H1 (cell line): ENCODE data around the gene MAP4. TPM values are rescaled to one million over a fixed set of nuclear protein-coding genes. Genes with fewer than 3 reads are reported as not detected.

ENCODE experiments used
- CTCF ChIA-PET: fragments of 300-600 bp; sonication (Branson Sonifier 250); formaldehyde crosslinking; loops from one replicate; lab custom pipeline; 2021; ENCODE audit not compliant: partially characterized antibody; lab: Charles Lee
- POLR2A ChIA-PET: fragments of 300-600 bp; sonication (Branson Sonifier 250); formaldehyde crosslinking; loops from one replicate; lab custom pipeline; 2021; ENCODE audit warnings: inconsistent platforms; ENCODE audit not compliant: partially characterized antibody; lab: Charles Lee
- DNase-seq, 2 experiments: peaks; one replicate each; pipeline versions ENCODE4 v3.0.0 to v3.0.0-alpha.2; 2010 to 2022; ENCODE audit warnings: low spot score in 2 of 2, low read depth in 1 of 2, mixed read lengths in 1 of 2
- FAIRE-seq: peaks from 2 replicates; lab custom pipeline; 2011; peaks lifted over from hg19 to GRCh38; lab: Jason Lieb, UNC
- H2AFZ ChIP-seq: 2 replicates; pipeline ENCODE4 v1.8.1; 2012; ENCODE audit warnings: low read length, inconsistent platforms
- H2AK5ac ChIP-seq: 2 replicates; pipeline ENCODE4 v1.6.1; 2013; ENCODE audit warnings: low read depth, low read length
- H2BK120ac ChIP-seq: replicated peaks from 2 replicates; pipeline ENCODE3; 2013; ENCODE audit warnings: low read depth, low read length, inconsistent platforms
- H2BK12ac ChIP-seq: 2 replicates; pipeline ENCODE4 v1.6.1; 2013; ENCODE audit warnings: low read depth, low read length
- H2BK15ac ChIP-seq: 2 replicates; pipeline ENCODE4 v1.6.1; 2013; ENCODE audit warnings: low read length
- H2BK20ac ChIP-seq: 2 replicates; pipeline ENCODE4 v1.6.1; 2013; ENCODE audit warnings: low read length
- H2BK5ac ChIP-seq: 2 replicates; pipeline ENCODE4 v1.6.1; 2013; ENCODE audit warnings: low read depth, low read length
- H3K14ac ChIP-seq: 2 replicates; pipeline ENCODE4 v1.6.1; 2013; ENCODE audit warnings: inconsistent platforms; ENCODE audit not compliant: insufficient read length
- H3K18ac ChIP-seq: 2 replicates; pipeline ENCODE4 v1.6.1; 2013; ENCODE audit warnings: low read length; ENCODE audit errors: extremely low read depth
- H3K23ac ChIP-seq: 2 replicates; pipeline ENCODE4 v1.6.1; 2013; ENCODE audit warnings: inconsistent platforms; ENCODE audit not compliant: insufficient read length
- H3K23me2 ChIP-seq: 2 replicates; pipeline ENCODE4 v1.6.1; 2013; ENCODE audit warnings: low read depth, low read length
- H3K27ac ChIP-seq: 2 replicates; pipeline ENCODE4 v1.6.1; 2011; ENCODE audit warnings: low read depth, low read length, inconsistent platforms
- H3K27me3 ChIP-seq, 4 experiments: replicated peaks in 1 of 4; 1 replicate in 1 of 4; 2 replicates in 3 of 4; pipeline versions ENCODE4 v1.6.1 to v1.8.1; 2011 to 2013; ENCODE audit warnings: low read length in 3 of 4, mild to moderate bottlenecking in 3 of 4, inconsistent platforms in 2 of 4, mixed read lengths in 2 of 4, moderate library complexity in 1 of 4; ENCODE audit not compliant: control insufficient read depth in 3 of 4, insufficient read depth in 3 of 4; ENCODE audit errors: extremely low read depth in 1 of 4
- H3K36me3 ChIP-seq, 4 experiments: 2 replicates each; pipeline versions ENCODE4 v1.6.1 to v1.8.1; 2011 to 2013; ENCODE audit warnings: mild to moderate bottlenecking in 4 of 4, low read length in 3 of 4, moderate library complexity in 2 of 4, control low read depth in 1 of 4, inconsistent platforms in 1 of 4; ENCODE audit not compliant: insufficient read depth in 4 of 4, control insufficient read depth in 2 of 4
- H3K4ac ChIP-seq: replicated peaks from 2 replicates; pipeline ENCODE3; 2013; ENCODE audit warnings: low read length, low read depth, mixed read lengths, inconsistent platforms; ENCODE audit not compliant: insufficient read length
- H3K4me1 ChIP-seq, 4 experiments: replicated peaks in 1 of 4; 1 replicate in 1 of 4; 2 replicates in 3 of 4; pipeline versions ENCODE4 v1.6.1 to v1.8.1; 2011 to 2013; ENCODE audit warnings: low read length in 3 of 4, inconsistent platforms in 2 of 4, mixed read lengths in 1 of 4; ENCODE audit not compliant: insufficient read depth in 4 of 4, control insufficient read depth in 3 of 4
- H3K4me2 ChIP-seq, 2 experiments: 2 replicates each; pipeline versions ENCODE4 v1.6.1 to v1.8.1; 2011 to 2013; ENCODE audit warnings: low read depth in 2 of 2, low read length in 2 of 2, control low read depth in 1 of 2, inconsistent platforms in 1 of 2, mild to moderate bottlenecking in 1 of 2; ENCODE audit not compliant: insufficient read depth in 1 of 2
- H3K4me3 ChIP-seq, 4 experiments: fragments of 200-600, 300-600 bp in 1 of 4; sonication (generic), shearing (Covaris generic), sonication (Bioruptor Twin) in 1 of 4; 2 replicates each; pipeline versions ENCODE4 v1.5.1 to v1.8.1; 2011 to 2016; ENCODE audit warnings: low read length in 4 of 4, low read depth in 3 of 4, control low read depth in 2 of 4, inconsistent platforms in 2 of 4, mild to moderate bottlenecking in 2 of 4, mixed read lengths in 1 of 4, moderate library complexity in 1 of 4; ENCODE audit not compliant: insufficient read depth in 2 of 4; ENCODE audit errors: extremely low read depth in 1 of 4
- H3K56ac ChIP-seq: replicated peaks from 2 replicates; pipeline ENCODE3; 2013; ENCODE audit warnings: low read depth, mild to moderate bottlenecking, mixed read lengths, low read length, inconsistent platforms; ENCODE audit not compliant: insufficient read length
- H3K79me1 ChIP-seq: 2 replicates; pipeline ENCODE4 v1.6.1; 2013; ENCODE audit warnings: low read depth, low read length, control low read depth
- H3K79me2 ChIP-seq, 2 experiments: 2 replicates each; pipeline versions ENCODE4 v1.6.1 to v1.8.1; 2012 to 2013; ENCODE audit warnings: low read length in 2 of 2, mild to moderate bottlenecking in 2 of 2, inconsistent platforms in 1 of 2; ENCODE audit not compliant: insufficient read depth in 2 of 2, control insufficient read depth in 1 of 2
- H3K9ac ChIP-seq, 4 experiments: replicated peaks in 1 of 4; 1 replicate in 1 of 4; 2 replicates in 3 of 4; pipeline versions ENCODE4 v1.6.1 to v1.8.1; 2011 to 2013; ENCODE audit warnings: low read depth in 3 of 4, low read length in 3 of 4, control low read depth in 2 of 4, mild to moderate bottlenecking in 2 of 4, moderate library complexity in 2 of 4, inconsistent platforms in 1 of 4; ENCODE audit errors: extremely low read depth in 1 of 4
- H3K9me3 ChIP-seq, 2 experiments: 2 replicates each; pipeline versions ENCODE4 v1.6.1 to v1.8.1; 2012 to 2013; ENCODE audit warnings: mild to moderate bottlenecking in 2 of 2, moderate library complexity in 2 of 2, control low read depth in 1 of 2, inconsistent platforms in 1 of 2, low read depth in 1 of 2, low read length in 1 of 2, mixed read lengths in 1 of 2; ENCODE audit not compliant: insufficient read depth in 2 of 2
- H4K20me1 ChIP-seq, 2 experiments: replicated peaks in 1 of 2; 2 replicates each; pipeline versions ENCODE3 to v1.8.1; 2011 to 2013; ENCODE audit warnings: inconsistent platforms in 2 of 2, low read length in 2 of 2, mild to moderate bottlenecking in 1 of 2; ENCODE audit not compliant: insufficient read depth in 2 of 2, control insufficient read depth in 1 of 2
- H4K5ac ChIP-seq: 2 replicates; pipeline ENCODE4 v1.6.1; 2013; ENCODE audit warnings: low read length, low read depth, mixed read lengths, inconsistent platforms; ENCODE audit not compliant: insufficient read length
- H4K8ac ChIP-seq: 2 replicates; pipeline ENCODE4 v1.8.0; 2013; ENCODE audit warnings: mild to moderate bottlenecking, moderate library complexity, low read length, inconsistent platforms; ENCODE audit not compliant: insufficient read depth; ENCODE audit errors: extremely low read depth
- H4K91ac ChIP-seq: replicated peaks from 2 replicates; pipeline ENCODE3; 2013; ENCODE audit warnings: low read length, mixed read lengths, inconsistent platforms; ENCODE audit not compliant: insufficient read length
- BCL11A ChIP-seq, 2 experiments: IDR thresholded peaks; one replicate each; pipeline ENCODE4 v1.6.1; 2011; ENCODE audit warnings: low read depth in 2 of 2, low read length in 2 of 2, mild to moderate bottlenecking in 2 of 2
- GTF2F1 ChIP-seq: IDR thresholded peaks from 2 replicates; pipeline ENCODE4 v1.6.1; 2012; ENCODE audit warnings: low read depth, low read length, improper control_type of control experiment, borderline replicate concordance
- JUND ChIP-seq: IDR thresholded peaks from 2 replicates; pipeline ENCODE4 v1.6.1; 2011; ENCODE audit warnings: mild to moderate bottlenecking, improper control_type of control experiment, low read length
- NANOG ChIP-seq: IDR thresholded peaks from 2 replicates; pipeline ENCODE4 v1.6.1; 2011; ENCODE audit warnings: low read length, low read depth, mild to moderate bottlenecking, inconsistent platforms; ENCODE audit not compliant: insufficient read depth, poor library complexity, severe bottlenecking
- NRF1 ChIP-seq: IDR thresholded peaks from 2 replicates; pipeline ENCODE4 v1.6.1; 2011; ENCODE audit warnings: mild to moderate bottlenecking, low read depth, low read length, improper control_type of control experiment
- polyA plus RNA-seq, 7 experiments: library from polyadenylated mRNA; depleted of rRNA in 3 of 7; stranded (reverse) in 5 of 7; unstranded in 2 of 7; fragments of >200 nt in 5 of 7; fragments of 200-250 nt in 2 of 7; gene quantifications; 1 replicate in 5 of 7; 2 replicates in 1 of 7; 4 replicates in 1 of 7; pipeline versions ENCODE4 v1.2.1 to v1.2.3, GENCODE V29; 2011 to 2013; ENCODE audit warnings: missing spikeins in 2 of 7, mixed read lengths in 2 of 7
- total RNA-seq: library from RNA; stranded (reverse); fragmentation: NEBNext Ultra II Directional; extraction: Animal tissue kit (Norgen Biotek cat#: 25700); gene quantifications from 2 replicates; pipeline ENCODE4 v1.2.1, GENCODE V29; 2021

Gene MAP4
- total and polyA plus RNA-seq, 2 of the 8 experiments (the other 6 are each of a cell fraction or from before 2014, with no cell fraction given) = 67.0 to 179 TPM

DNA sequence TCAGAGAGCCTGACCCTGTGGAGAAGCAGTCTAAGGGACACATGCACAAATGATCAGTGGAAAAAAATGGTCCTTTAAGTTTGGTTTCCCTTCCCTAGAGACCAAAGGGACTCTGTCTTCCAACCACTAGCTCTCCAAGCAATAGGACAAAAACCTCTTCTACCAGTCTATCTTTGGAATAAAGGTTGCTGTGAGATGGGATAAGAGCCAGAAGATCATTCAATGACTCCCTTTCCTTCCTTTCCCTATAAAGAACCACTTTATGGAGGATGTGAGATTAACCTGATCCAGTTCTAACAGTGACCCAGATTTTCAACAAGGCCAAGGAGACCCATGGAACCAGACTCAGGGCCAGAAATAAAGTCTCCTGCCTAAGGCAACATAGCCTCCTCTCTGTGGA is 138.5 kb downstream of the MAP4 start:
- H3K14ac ChIP-seq = no peak overlapping the region
- H3K4me2 ChIP-seq = no peak overlapping the region
- no peaks in the 10 kb centered on the region for H3K79me1 ChIP-seq
- H3K9me3 ChIP-seq = no peaks in the 10 kb centered on the region
- H4K5ac ChIP-seq = no peak overlapping the region
- no peak overlapping the region for H3K9ac ChIP-seq
- no peak overlapping the region for H2BK15ac ChIP-seq
- H2AK5ac ChIP-seq = no peak overlapping the region
- H2AFZ ChIP-seq = no peak overlapping the region
- no peak overlapping the region for H3K18ac ChIP-seq
- no peak for FAIRE-seq
- H4K91ac ChIP-seq = no peak overlapping the region
- no peak for TF ChIP-seq JUND
- no peak for TF ChIP-seq BCL11A (IDR thresholded peaks at IDR 0.05; ENCODE audit: low read depth in 2 of 2, low read length in 2 of 2)
- no peak for TF ChIP-seq NANOG
- TF ChIP-seq NRF1 = no peak
- no peak for TF ChIP-seq GTF2F1
- TF ChIP-seq, all 59 proteins: peak for 0
- ChIA-PET POLR2A (no interaction called here), CTCF (interaction anchor here (1.4 kb wide), 1 partner anchor 273 kb away, joined by 4 read pairs; no protein-coding TSS in a partner anchor)
- Histone ChIP-seq H3K4me3 (no peak overlapping the region), H3K4me1 (peaks cover 0 to 3% (median 0%) of the 10 kb centered on the region in 4 experiments; a peak in 2 of 7 replicates), H3K56ac (no peak overlapping the region), H3K4ac (no peak overlapping the region), H3K27me3 (no peaks in the 10 kb centered on the region), H3K23me2 (no peaks in the 10 kb centered on the region), H4K8ac (no peak overlapping the region), H3K36me3 (peaks cover 0 to 12% (median 6%) of the 10 kb centered on the region in 4 experiments; a peak in 3 of 8 replicates), H2BK120ac (no peak overlapping the region), H2BK12ac (no peak overlapping the region), H2BK20ac (no peak overlapping the region), H3K23ac (no peak overlapping the region), H4K20me1 (no peaks in the 10 kb centered on the region), H3K27ac (no peak overlapping the region), H3K79me2 (no peaks in the 10 kb centered on the region), H2BK5ac (no peak overlapping the region)
- no peak for DNase-seq
